ENCODE results near the gene VIL1.
A peak's percentile ranks its signal among the peaks of the same experiment; 100 is the strongest.

Gene VIL1

DNA sequence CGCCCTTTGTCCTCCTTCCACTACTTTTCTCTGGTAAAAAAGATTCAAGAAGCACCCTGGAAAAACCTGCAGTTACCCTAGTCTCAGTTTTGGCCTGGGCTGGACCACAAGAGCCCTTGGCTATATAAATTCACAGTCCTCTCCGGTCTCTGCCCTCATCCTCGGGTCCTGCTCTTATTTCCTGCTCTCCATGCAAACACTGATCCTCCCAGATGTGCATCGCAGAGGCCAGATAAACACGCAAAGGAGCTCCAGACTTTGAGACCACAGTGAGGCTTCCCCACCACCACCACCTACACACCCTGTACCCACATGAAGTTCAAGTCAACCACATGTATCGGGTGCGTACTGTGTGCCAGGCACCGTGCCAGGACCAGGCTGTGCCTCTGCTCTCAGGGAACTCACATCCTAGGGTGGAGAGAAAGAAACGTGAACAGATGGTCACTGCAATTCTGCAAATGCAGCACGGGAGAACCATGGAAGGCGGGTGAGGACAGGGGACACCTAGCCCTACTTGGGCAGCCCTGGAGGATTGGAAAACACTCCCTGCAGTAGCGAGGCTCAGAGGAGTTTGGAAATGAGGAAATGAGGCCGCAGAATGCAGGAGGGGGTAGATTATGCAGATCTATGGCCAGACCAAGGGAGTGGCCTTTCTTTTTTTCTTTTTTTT lies 11.8 kb upstream of the VIL1 start:
- DNase-seq (ENCODE audit: low read depth), result peak; percentile 70
- TF ChIP-seq, protein P1, sequence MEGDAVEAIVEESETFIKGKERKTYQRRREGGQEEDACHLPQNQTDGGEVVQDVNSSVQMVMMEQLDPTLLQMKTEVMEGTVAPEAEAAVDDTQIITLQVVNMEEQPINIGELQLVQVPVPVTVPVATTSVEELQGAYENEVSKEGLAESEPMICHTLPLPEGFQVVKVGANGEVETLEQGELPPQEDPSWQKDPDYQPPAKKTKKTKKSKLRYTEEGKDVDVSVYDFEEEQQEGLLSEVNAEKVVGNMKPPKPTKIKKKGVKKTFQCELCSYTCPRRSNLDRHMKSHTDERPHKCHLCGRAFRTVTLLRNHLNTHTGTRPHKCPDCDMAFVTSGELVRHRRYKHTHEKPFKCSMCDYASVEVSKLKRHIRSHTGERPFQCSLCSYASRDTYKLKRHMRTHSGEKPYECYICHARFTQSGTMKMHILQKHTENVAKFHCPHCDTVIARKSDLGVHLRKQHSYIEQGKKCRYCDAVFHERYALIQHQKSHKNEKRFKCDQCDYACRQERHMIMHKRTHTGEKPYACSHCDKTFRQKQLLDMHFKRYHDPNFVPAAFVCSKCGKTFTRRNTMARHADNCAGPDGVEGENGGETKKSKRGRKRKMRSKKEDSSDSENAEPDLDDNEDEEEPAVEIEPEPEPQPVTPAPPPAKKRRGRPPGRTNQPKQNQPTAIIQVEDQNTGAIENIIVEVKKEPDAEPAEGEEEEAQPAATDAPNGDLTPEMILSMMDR (conservative IDR thresholded peaks at IDR 0.05; ENCODE audit: low read length), result no peak
- H3K4me3 ChIP-seq (ENCODE audit: low read length), result peak overlapping the region; percentile 58

DNA sequence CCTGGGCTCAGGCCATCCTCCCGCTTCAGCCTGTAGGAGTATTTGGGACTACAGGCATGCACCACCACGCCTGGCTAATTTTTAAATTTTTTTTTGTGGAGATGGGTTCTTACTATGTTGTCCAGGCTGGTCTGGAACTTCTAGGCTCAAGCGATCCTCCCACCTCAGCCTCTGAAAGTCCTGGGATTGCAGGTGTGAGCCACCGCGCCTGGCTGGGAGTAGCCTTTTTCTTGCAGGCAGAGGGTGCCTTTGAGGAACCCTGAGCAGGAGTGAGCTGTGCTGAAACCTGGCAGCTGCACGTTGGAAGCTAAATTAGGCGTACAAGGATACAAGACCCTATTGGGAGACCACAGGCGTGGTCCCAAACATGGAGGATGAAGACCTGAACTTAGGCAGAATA lies 11.2 kb upstream of the VIL1 start:
- DNase-seq (ENCODE audit: low read depth), result no peak
- TF ChIP-seq, protein P1 (conservative IDR thresholded peaks at IDR 0.05; ENCODE audit: low read length), result no peak
- H3K4me3 ChIP-seq (ENCODE audit: low read length), result no peak overlapping the region

DNA sequence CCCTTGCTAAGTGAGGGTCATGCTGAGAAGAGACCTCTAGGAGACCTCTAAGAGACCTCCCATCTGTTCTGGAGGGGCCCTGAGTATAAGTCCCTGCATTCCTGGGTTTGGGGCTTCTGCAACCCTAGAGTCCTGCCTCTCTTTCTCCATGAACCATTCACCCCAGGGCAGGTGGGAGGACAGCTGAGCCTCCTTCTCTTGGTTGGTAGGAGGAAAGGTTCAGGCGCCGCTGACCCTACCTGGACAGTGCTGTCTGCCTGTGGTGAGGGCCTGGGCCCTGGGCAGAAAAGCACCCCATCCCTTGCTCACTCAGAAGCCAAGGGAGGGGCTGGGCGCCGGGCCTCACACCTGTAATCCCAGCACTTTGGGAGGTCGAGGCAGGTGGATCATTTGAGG lies 604 bp upstream of the VIL1 start:
- DNase-seq (ENCODE audit: low read depth), result no peak
- no peak overlapping the region for H3K4me3 ChIP-seq (ENCODE audit: low read length)
- TF ChIP-seq, protein P1 (conservative IDR thresholded peaks at IDR 0.05; ENCODE audit: low read length), result no peak

DNA sequence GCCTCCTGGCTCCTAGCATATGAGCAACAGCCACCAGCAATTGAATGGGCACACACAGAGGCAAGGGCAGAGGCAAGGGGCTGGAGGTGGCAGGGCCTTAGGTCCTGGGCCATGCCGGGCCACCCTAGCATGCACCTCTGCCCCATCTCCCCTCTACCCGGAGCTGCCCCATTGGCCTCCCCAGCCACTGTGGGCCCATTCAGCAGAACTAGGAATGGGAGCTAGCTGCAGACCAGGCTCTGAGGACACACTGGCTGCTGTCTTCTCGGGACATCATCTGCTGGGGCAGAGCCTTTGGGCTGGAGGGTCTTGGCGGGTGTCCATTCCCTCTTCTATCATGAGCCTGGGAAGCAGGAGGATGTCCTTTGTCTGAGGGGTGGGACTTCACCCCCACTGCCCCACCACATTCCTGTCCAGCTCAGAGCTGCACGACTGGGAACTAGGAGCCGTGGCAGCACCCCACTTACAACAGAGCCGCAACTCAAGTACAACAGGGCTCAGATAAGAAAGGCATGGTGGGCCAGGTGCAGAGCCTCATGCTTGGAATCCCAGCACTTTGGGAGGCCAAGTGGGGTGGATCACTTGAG lies 800 bp downstream of the VIL1 start:
- no peak for DNase-seq (ENCODE audit: low read depth)
- no peak overlapping the region for H3K4me3 ChIP-seq (ENCODE audit: low read length)
- TF ChIP-seq, protein P1 (conservative IDR thresholded peaks at IDR 0.05; ENCODE audit: low read length), result no peak

DNA sequence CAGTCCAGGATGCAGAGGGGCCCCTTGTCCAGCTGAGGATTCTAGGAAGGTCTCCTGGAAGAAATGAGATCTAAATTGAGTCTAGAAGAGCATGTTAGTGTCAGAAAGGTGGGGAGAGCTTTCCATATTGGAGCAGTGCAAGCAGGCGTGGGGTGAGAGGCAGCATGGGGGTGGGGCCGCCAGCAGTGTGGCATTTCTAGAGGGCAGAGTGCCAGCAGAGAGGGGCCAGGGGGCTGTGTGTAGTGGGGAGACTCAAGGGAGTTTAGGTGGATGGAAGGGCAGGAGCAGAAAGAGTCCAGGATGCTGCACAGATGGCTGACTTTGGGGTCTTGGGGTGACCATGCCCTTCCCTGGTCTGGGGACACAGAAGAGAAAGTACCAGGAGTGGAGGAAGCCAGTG lies 2.1 kb downstream of the VIL1 start:
- H3K4me3 ChIP-seq (ENCODE audit: low read length), result no peak overlapping the region
- TF ChIP-seq, protein P1 (conservative IDR thresholded peaks at IDR 0.05; ENCODE audit: low read length), result no peak
- no peak for DNase-seq (ENCODE audit: low read depth)

DNA sequence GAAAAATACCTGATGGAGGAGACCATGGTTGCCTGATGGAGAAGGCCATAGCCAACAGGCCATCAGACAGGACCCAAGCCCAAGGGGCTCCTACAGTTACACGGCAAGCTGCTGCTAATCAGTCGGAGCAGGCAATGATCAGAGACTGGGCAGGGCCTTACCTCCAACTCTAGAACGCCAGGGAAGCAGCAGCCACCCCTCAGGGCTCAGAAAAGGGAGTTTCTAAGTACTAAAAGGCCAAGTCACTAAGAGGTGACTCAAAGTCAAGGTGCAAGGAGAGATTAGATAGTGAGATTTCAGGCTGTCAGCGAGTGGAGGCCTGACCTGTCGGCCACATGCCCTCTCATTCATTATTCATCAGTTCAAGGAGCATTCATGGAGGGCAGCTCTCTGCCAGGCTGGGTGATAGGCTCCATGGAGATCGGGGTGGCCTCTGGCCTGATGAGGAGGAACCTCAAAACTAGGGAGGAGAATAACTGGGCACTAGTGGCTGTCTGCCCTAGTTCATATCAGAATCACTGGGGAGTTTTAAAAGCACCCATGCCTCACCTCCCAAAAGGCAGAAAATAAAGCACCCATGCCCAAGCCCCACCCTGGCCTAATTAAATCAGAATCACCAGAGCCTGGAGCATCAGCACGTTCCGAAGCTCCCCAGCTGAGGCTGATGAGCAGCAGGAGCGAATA lies 3.6 kb downstream of the VIL1 start:
- TF ChIP-seq, protein P1 (conservative IDR thresholded peaks at IDR 0.05; ENCODE audit: low read length), result no peak
- DNase-seq (ENCODE audit: low read depth), result no peak
- H3K4me3 ChIP-seq (ENCODE audit: low read length), result no peak overlapping the region

DNA sequence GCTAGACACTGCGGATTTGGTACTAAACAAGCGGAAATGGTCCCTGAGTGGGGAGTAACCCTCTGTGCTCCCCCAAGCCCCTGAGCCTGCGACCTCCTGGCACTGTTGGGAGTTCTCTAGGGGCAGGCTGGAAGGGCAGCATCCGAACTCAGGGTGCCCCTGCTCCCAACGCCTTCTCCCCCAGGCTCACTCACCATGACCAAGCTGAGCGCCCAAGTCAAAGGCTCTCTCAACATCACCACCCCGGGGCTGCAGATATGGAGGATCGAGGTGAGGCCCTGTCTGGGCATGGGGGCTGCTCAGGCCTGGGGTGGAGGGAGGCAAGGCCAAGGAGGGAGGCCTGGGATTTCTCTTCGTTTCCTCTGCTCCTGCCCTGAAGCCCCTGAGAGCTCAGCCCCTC lies 4.7 kb downstream of the VIL1 start:
- no peak for DNase-seq (ENCODE audit: low read depth)
- no peak overlapping the region for H3K4me3 ChIP-seq (ENCODE audit: low read length)
- TF ChIP-seq, protein P1 (conservative IDR thresholded peaks at IDR 0.05; ENCODE audit: low read length), result no peak
